ENCODE data around the gene CAPN14.

- TF ChIP-seq CTCF (IDR thresholded peaks at IDR 0.05) (no peak), POLR2AphosphoS5 (IDR thresholded peaks at IDR 0.05) (no peak)
Measured at GRCh38 chr2:31255911-31256571, 38.7 kb upstream of the CAPN14 start.

All from sigmoid colon (tissue), 4 donors.